ENCODE data around the gene CDC14B.

CDC14B gene

GRCh38 chr9:96450613-96451528 is 168.8 kb downstream of the CDC14B start:
- H3K79me2 ChIP-seq (ENCODE audit: insufficient read depth, low read length): peaks cover 5% of the 10 kb centered on the region; the same call in 1 of the 2 replicates
- H3K9me3 ChIP-seq (ENCODE audit: insufficient read depth, low read depth, low read length): no peaks in the 10 kb centered on the region
- H4K20me1 ChIP-seq (ENCODE audit: insufficient read depth, low read length, poor library complexity, severe bottlenecking): peaks cover 7% of the 10 kb centered on the region
- no peaks in the 10 kb centered on the region for H3F3A ChIP-seq (ENCODE audit: low read depth)
- peak overlapping the region; percentile 83 for H3K4me3 ChIP-seq (ENCODE audit: low read length, poor library complexity, severe bottlenecking)
- no peak overlapping the region for H2AFZ ChIP-seq (ENCODE audit: low read length)
- H3K27me3 ChIP-seq (ENCODE audit: insufficient read depth, low read length, poor library complexity, severe bottlenecking): peaks cover 8% of the 10 kb centered on the region
- peak overlapping the region; percentile 81 for H3K4me2 ChIP-seq (ENCODE audit: low read depth, low read length, poor library complexity, severe bottlenecking)
- no peaks in the 10 kb centered on the region for H3K36me3 ChIP-seq (ENCODE audit: insufficient read depth, low read length)
- H3K4me1 ChIP-seq (ENCODE audit: insufficient read depth, low read length, poor library complexity, severe bottlenecking): peaks cover 12% of the 10 kb centered on the region
- H3K9ac ChIP-seq (ENCODE audit: low read depth, low read length, poor library complexity, severe bottlenecking): peak overlapping the region; percentile 56
- H3K9me2 ChIP-seq (replicated peaks; ENCODE audit: low read depth, low read length): no peaks in the 10 kb centered on the region
- TF ChIP-seq, protein P1, sequence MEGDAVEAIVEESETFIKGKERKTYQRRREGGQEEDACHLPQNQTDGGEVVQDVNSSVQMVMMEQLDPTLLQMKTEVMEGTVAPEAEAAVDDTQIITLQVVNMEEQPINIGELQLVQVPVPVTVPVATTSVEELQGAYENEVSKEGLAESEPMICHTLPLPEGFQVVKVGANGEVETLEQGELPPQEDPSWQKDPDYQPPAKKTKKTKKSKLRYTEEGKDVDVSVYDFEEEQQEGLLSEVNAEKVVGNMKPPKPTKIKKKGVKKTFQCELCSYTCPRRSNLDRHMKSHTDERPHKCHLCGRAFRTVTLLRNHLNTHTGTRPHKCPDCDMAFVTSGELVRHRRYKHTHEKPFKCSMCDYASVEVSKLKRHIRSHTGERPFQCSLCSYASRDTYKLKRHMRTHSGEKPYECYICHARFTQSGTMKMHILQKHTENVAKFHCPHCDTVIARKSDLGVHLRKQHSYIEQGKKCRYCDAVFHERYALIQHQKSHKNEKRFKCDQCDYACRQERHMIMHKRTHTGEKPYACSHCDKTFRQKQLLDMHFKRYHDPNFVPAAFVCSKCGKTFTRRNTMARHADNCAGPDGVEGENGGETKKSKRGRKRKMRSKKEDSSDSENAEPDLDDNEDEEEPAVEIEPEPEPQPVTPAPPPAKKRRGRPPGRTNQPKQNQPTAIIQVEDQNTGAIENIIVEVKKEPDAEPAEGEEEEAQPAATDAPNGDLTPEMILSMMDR (conservative IDR thresholded peaks at IDR 0.05; ENCODE audit: low read length): no peak
- TF ChIP-seq EZH2phosphoT487 (IDR thresholded peaks at IDR 0.05; ENCODE audit: borderline replicate concordance): no peak

Measured in Loucy (cell line).